GM12864 (cell line): ENCODE measurements around the gene KCNB1.

Experiments used
- DNase-seq: peaks from one replicate; pipeline ENCODE4 v3.0.0-alpha.2; 2011; ENCODE audit warnings: low read depth
- H3K4me3 ChIP-seq: 2 replicates; pipeline ENCODE4 v1.5.1; 2011; ENCODE audit warnings: mild to moderate bottlenecking, low read depth, low read length, control low read depth
- TF ChIP-seq, protein P1 (sequence below): IDR thresholded peaks from 2 replicates; pipeline ENCODE4 v1.5.1; 2011; ENCODE audit warnings: low read depth, mild to moderate bottlenecking, moderate library complexity, low read length, control low read depth, inconsistent platforms; ENCODE audit errors: missing control alignments

The KCNB1 gene

DNA sequence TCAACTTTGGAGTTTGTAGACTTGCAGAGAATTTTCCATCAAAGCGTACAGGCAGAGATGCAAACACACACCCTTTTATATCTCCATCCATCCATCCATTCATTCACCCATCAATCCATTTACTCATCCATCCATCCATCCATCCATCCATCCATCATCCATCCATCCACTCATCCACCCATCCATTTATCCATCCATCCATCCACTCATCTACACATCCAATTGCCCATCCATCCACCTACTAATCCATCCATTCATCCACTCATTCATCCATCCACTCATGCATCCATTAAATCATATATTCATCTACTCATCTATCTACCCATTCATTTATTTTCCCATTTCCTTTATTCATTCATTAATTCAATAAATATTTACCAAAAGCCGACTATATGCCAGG is 52.1 kb downstream of the KCNB1 start:
- no peak for DNase-seq
- H3K4me3 ChIP-seq: no peak overlapping the region
- TF ChIP-seq, protein P1, sequence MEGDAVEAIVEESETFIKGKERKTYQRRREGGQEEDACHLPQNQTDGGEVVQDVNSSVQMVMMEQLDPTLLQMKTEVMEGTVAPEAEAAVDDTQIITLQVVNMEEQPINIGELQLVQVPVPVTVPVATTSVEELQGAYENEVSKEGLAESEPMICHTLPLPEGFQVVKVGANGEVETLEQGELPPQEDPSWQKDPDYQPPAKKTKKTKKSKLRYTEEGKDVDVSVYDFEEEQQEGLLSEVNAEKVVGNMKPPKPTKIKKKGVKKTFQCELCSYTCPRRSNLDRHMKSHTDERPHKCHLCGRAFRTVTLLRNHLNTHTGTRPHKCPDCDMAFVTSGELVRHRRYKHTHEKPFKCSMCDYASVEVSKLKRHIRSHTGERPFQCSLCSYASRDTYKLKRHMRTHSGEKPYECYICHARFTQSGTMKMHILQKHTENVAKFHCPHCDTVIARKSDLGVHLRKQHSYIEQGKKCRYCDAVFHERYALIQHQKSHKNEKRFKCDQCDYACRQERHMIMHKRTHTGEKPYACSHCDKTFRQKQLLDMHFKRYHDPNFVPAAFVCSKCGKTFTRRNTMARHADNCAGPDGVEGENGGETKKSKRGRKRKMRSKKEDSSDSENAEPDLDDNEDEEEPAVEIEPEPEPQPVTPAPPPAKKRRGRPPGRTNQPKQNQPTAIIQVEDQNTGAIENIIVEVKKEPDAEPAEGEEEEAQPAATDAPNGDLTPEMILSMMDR: no peak

DNA sequence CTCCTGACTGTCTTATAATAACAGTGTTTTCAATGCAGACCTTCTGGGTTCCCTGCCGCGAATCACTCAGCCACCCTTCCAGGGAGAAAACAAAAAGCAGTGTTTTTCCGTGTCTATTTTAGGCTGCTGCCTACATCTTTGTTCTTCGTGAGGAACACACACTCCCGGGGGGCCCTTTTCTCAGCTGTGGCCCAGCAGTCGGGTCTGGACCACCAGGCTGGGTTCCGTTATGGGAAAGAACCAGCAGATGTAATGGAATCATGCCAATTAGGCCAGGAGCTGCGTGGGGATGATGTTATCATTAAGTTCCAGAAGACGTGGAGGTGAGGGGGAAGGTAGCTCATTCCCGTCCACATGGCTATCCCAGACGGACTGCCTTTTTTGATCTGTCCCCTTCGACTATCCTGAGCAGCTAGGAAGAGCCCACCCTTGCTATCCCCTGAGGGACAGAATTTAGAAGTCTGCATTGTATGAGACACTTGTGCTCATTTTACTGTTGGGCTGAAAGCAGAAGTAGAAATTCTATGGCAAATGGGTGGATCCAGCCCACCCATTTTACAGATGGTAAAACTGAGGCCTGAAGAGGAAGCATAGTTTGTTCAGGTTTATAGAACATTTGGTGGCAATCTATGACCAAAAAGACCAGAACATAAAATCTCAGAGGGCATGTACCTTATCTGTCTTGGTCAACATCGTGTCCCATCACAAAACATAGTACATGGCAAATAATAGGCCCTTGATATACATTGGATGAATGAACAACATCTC is 54.5 kb downstream of the KCNB1 start:
- TF ChIP-seq, protein P1: no peak
- DNase-seq: no peak
- H3K4me3 ChIP-seq: no peak overlapping the region

DNA sequence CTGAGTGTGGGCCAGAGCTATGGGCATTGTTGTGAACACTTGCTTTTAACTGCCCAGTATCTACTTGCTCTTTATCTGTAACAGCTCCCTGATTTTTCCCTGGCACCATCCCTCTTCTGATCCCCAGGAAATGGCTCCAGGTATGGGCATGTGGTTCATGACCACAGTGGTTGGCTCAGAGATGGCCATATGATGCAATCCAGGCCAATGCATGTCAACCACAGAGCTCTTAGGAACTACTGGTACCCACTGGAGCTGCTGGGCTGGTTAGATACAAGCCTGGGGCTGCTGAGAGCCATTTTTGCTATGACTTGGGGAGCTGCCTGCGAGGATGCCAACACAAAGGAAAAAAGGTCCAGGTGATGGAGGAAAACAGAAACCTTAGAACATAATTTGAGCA is 55.6 kb downstream of the KCNB1 start:
- no peak for DNase-seq

GRCh38 chr20:49426395-49426794 is 56.1 kb downstream of the KCNB1 start:
- TF ChIP-seq, protein P1: no peak

More for the DNA sequence above, 55.6 kb downstream of the KCNB1 start:
- TF ChIP-seq, protein P1: no peak
- H3K4me3 ChIP-seq: no peak overlapping the region

GRCh38 chr20:49424536-49424935 is 57.9 kb downstream of the KCNB1 start:
- no peak overlapping the region for H3K4me3 ChIP-seq
- TF ChIP-seq, protein P1: no peak
- no peak for DNase-seq

More at GRCh38 chr20:49426395-49426794, 56.1 kb downstream of the KCNB1 start:
- no peak for DNase-seq
- H3K4me3 ChIP-seq: no peak overlapping the region

- DNase-seq: no peak
- H3K4me3 ChIP-seq: no peak overlapping the region
- TF ChIP-seq, protein P1: no peak
Observed at GRCh38 chr20:49422161-49422560, 60.3 kb downstream of the KCNB1 start.

- TF ChIP-seq, protein P1: no peak
- no peak overlapping the region for H3K4me3 ChIP-seq
- DNase-seq: no peak
Observed at GRCh38 chr20:49420811-49421295, 61.6 kb downstream of the KCNB1 start.
